Gastroesophageal sphincter (tissue), 3 donors: ENCODE measurements around the gene RBM5.

Experiments used
- EP300 ChIP-seq: sonication (generic); formaldehyde crosslinking; IDR thresholded peaks from one replicate; pipeline ENCODE4 v1.6.1; 2017; ENCODE audit warnings: antibody characterized with exemption, mild to moderate bottlenecking
- POLR2A ChIP-seq, 2 donors: fragments of 450-650 bp; IDR thresholded peaks; one replicate each; pipeline ENCODE4 v1.6.1; 2017; ENCODE audit warnings: antibody characterized with exemption in 2 of 2, mild to moderate bottlenecking in 2 of 2, moderate library complexity in 1 of 2
- TF ChIP-seq, protein P1 (sequence below), 4 experiments: fragments of 200-600 bp in 2 of 4; fragments of 450-650 bp in 2 of 4; sonication (generic) in 1 of 4; IDR thresholded peaks; one replicate each; pipeline ENCODE4 v1.5.1; 2017 to 2019; ENCODE audit warnings: antibody characterized with exemption in 4 of 4, mild to moderate bottlenecking in 2 of 4, moderate library complexity in 2 of 4

DNA sequence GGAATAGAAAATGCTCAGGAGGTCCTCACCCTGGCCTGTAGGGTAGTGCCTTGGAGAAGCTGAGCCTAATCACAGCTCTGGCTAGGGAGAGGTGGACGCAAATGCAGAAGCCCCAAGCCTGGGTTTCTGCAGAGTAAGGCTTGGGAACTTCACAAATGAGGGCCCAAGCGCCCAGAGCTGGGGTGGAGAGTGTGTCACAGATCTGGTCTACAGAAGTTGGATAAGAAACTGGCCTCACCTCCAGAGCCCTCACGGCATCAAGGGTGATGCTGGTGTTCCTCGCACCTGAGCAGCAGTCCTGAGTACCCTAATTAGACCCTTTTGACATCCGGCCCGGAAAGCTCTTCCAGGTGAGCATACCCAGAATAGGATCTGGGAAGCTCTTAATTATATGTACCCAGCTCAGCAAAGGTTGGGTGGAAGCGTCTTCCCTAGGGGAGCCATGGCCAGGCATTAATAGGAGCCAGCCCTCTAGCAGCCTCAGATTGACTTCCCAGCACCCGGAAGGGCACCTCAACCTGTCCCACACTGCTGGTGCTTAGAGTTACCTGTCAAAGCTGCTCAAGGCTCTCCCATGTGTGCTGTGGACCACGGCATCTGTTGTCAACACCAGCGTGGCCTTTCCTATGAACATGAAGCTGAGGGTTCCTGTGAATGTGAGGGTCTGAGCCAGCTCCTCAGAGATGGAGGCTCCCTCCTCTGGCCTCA is 31.8 kb downstream of the RBM5 start:
- TF ChIP-seq, protein P1, sequence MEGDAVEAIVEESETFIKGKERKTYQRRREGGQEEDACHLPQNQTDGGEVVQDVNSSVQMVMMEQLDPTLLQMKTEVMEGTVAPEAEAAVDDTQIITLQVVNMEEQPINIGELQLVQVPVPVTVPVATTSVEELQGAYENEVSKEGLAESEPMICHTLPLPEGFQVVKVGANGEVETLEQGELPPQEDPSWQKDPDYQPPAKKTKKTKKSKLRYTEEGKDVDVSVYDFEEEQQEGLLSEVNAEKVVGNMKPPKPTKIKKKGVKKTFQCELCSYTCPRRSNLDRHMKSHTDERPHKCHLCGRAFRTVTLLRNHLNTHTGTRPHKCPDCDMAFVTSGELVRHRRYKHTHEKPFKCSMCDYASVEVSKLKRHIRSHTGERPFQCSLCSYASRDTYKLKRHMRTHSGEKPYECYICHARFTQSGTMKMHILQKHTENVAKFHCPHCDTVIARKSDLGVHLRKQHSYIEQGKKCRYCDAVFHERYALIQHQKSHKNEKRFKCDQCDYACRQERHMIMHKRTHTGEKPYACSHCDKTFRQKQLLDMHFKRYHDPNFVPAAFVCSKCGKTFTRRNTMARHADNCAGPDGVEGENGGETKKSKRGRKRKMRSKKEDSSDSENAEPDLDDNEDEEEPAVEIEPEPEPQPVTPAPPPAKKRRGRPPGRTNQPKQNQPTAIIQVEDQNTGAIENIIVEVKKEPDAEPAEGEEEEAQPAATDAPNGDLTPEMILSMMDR (IDR thresholded peaks at IDR 0.05): no peak
- no peak for TF ChIP-seq EP300
- no peak for TF ChIP-seq POLR2A (IDR thresholded peaks at IDR 0.05)
